Endothelial cell of umbilical vein (primary cell): ENCODE results near the gene ANKRD60. TPM values are rescaled to one million over a fixed set of nuclear protein-coding genes. Genes with fewer than 3 reads are reported as not detected.

Experiments
- BruUV-seq: library from RNA; stranded (reverse); fragments of 400-500 nt; replicated peaks from 2 replicates; lab custom pipeline; 2021; lab: Mats Ljungman, UMichigan
- CTCF ChIA-PET: fragments of 300-600, 350-600 bp; sonication (Branson Sonifier 250); formaldehyde crosslinking; loops from one replicate; lab custom pipeline; 2021; ENCODE audit warnings: antibody characterized with exemption, inconsistent platforms; lab: Charles Lee
- POLR2A ChIA-PET: fragments of 300-600, 350-600 bp; sonication (Branson Sonifier 250); formaldehyde crosslinking; loops from one replicate; lab custom pipeline; 2021; ENCODE audit warnings: antibody characterized with exemption, inconsistent platforms; lab: Charles Lee
- DNase-seq: peaks from one replicate; pipeline ENCODE4 v3.0.0-alpha.2; 2011; ENCODE audit warnings: low read depth, low spot score
- FAIRE-seq: peaks from 2 replicates; lab custom pipeline; 2011; peaks lifted over from hg19 to GRCh38; lab: Jason Lieb, UNC
- H2AFZ ChIP-seq: 2 replicates; pipeline ENCODE4 v1.6.0; 2012; ENCODE audit warnings: low read depth, low read length, control low read depth, inconsistent platforms
- H3K27ac ChIP-seq: 2 replicates; pipeline ENCODE4 v1.5.1; 2011; ENCODE audit warnings: low read depth, mild to moderate bottlenecking, control low read depth, low read length, moderate library complexity; ENCODE audit not compliant: insufficient read depth
- H3K27me3 ChIP-seq, 2 experiments: 2 replicates each; pipeline versions ENCODE4 v1.6.0 to v1.6.1; 2011; ENCODE audit warnings: low read length in 2 of 2, mixed read lengths in 1 of 2; ENCODE audit not compliant: control insufficient read depth in 2 of 2, insufficient read depth in 2 of 2
- H3K36me3 ChIP-seq, 2 experiments: 2 replicates in 1 of 2; 3 replicates in 1 of 2; pipeline ENCODE4 v1.5.1; 2011; ENCODE audit warnings: low read length in 2 of 2, mild to moderate bottlenecking in 1 of 2, moderate library complexity in 1 of 2; ENCODE audit not compliant: control insufficient read depth in 2 of 2, insufficient read depth in 2 of 2; ENCODE audit errors: extremely low read depth in 1 of 2
- H3K4me1 ChIP-seq: 3 replicates; pipeline ENCODE4 v1.5.1; 2011; ENCODE audit warnings: mild to moderate bottlenecking, low read length; ENCODE audit not compliant: control insufficient read depth, insufficient read depth; ENCODE audit errors: extremely low read depth
- H3K4me2 ChIP-seq: 2 replicates; pipeline ENCODE4 v1.6.1; 2011; ENCODE audit warnings: low read length, control low read depth, mixed read lengths; ENCODE audit not compliant: insufficient read depth
- H3K4me3 ChIP-seq, 3 experiments: fragments of 200-600 bp in 1 of 3; sonication (generic), shearing (Covaris generic) in 1 of 3; replicated peaks in 1 of 3; 2 replicates each; pipeline ENCODE4 v1.5.1; 2011 to 2016; ENCODE audit warnings: control low read depth in 3 of 3, low read length in 3 of 3, mild to moderate bottlenecking in 2 of 3, inconsistent platforms in 1 of 3, low read depth in 1 of 3, moderate library complexity in 1 of 3; ENCODE audit not compliant: insufficient read depth in 1 of 3
- H3K79me2 ChIP-seq: 2 replicates; pipeline ENCODE4 v1.6.0; 2012; ENCODE audit warnings: low read length, inconsistent platforms; ENCODE audit not compliant: control insufficient read depth, insufficient read depth
- H3K9ac ChIP-seq: replicated peaks from 2 replicates; pipeline ENCODE3; 2011; ENCODE audit warnings: low read length, control low read depth; ENCODE audit not compliant: insufficient read depth; ENCODE audit errors: extremely low read depth
- H3K9me1 ChIP-seq: replicated peaks from 3 replicates; pipeline ENCODE4 v1.6.0; 2011; ENCODE audit warnings: mild to moderate bottlenecking, low read length; ENCODE audit not compliant: control insufficient read depth, insufficient read depth; ENCODE audit errors: extremely low read depth
- H3K9me3 ChIP-seq: replicated peaks from 2 replicates; pipeline ENCODE4 v1.5.1; 2012; ENCODE audit warnings: low read length, inconsistent platforms; ENCODE audit not compliant: control insufficient read depth, insufficient read depth
- H4K20me1 ChIP-seq: replicated peaks from 2 replicates; pipeline ENCODE3; 2011; ENCODE audit warnings: mild to moderate bottlenecking, low read length; ENCODE audit not compliant: control insufficient read depth, insufficient read depth; ENCODE audit errors: extremely low read depth
- EZH2 ChIP-seq: IDR thresholded peaks from 2 replicates; pipeline ENCODE4 v1.6.1; 2012; ENCODE audit warnings: borderline replicate concordance, low read depth, mild to moderate bottlenecking, moderate library complexity, low read length, inconsistent platforms; ENCODE audit not compliant: severe bottlenecking
- FOS ChIP-seq: IDR thresholded peaks from 2 replicates; pipeline ENCODE4 v1.6.1; 2011; ENCODE audit warnings: mild to moderate bottlenecking, low read length, moderate library complexity, borderline replicate concordance; ENCODE audit not compliant: insufficient read depth
- GATA2 ChIP-seq: IDR thresholded peaks from 2 replicates; pipeline ENCODE4 v1.7.0; 2011; ENCODE audit warnings: low read depth, mild to moderate bottlenecking, moderate library complexity, mixed read lengths, low read length; ENCODE audit not compliant: insufficient read length, insufficient read depth
- JUN ChIP-seq: IDR thresholded peaks from 2 replicates; pipeline ENCODE4 v1.6.1; 2011; ENCODE audit warnings: borderline replicate concordance, low read depth; ENCODE audit not compliant: insufficient read length, insufficient read depth
- MYC ChIP-seq: IDR thresholded peaks from one replicate; pipeline ENCODE4 v1.6.1; 2011; ENCODE audit warnings: mild to moderate bottlenecking, low read depth, low read length
- POLR2A ChIP-seq: IDR thresholded peaks from 2 replicates; pipeline ENCODE4 v1.6.1; 2012; ENCODE audit warnings: low read depth, mild to moderate bottlenecking, control low read depth, low read length
- POLR2AphosphoS5 ChIP-seq: IDR thresholded peaks from 2 replicates; pipeline ENCODE4 v1.6.1; 2012; ENCODE audit warnings: low read depth, mild to moderate bottlenecking, control low read depth, low read length, moderate library complexity; ENCODE audit not compliant: insufficient read depth
- dilution Hi-C: fragments of 300-500 bp; cut with MboI; formaldehyde crosslinking; loops from one replicate; pipeline ENCODE4 v1.15.0; 2019; ENCODE audit warnings: low sequenced_read_pairs; ENCODE audit not compliant: extremely low pct_ligation_motif_present
- intact Hi-C: fragments of 100-400 bp; cut with micrococcal nuclease; formaldehyde crosslinking; loops from one replicate; pipeline ENCODE4 v1.10.0; 2022
- polyA plus RNA-seq, 4 experiments: library from polyadenylated mRNA; depleted of rRNA in 3 of 4; stranded (reverse) in 3 of 4; unstranded in 1 of 4; fragments of >200 nt; gene quantifications; 2 replicates each; pipeline versions ENCODE4 v1.2.1 to v1.2.3, GENCODE V29; 2011 to 2012; ENCODE audit warnings: missing spikeins in 1 of 4
- total RNA-seq: library from RNA; stranded (reverse); gene quantifications from 2 replicates; pipeline ENCODE4 v1.2.3, GENCODE V29; 2021
- TF ChIP-seq, protein P1 (sequence below): IDR thresholded peaks from 2 replicates; pipeline ENCODE4 v1.6.1; 2011; ENCODE audit not compliant: insufficient read depth, insufficient read length
- TF ChIP-seq, protein P2 (sequence below), 2 donors: IDR thresholded peaks; 1 replicate in 1 of 2; 2 replicates in 1 of 2; pipeline ENCODE4 v1.5.1; 2011; ENCODE audit warnings: low read length in 2 of 2, mild to moderate bottlenecking in 2 of 2, moderate library complexity in 2 of 2, control low read depth in 1 of 2, inconsistent platforms in 1 of 2, low read depth in 1 of 2; ENCODE audit not compliant: insufficient read depth in 1 of 2; ENCODE audit errors: extremely low read depth in 1 of 2

The ANKRD60 gene
- total and polyA plus RNA-seq, 2 donors (not counting 3 experiments of a cell fraction or from before 2014, with no cell fraction given): not detected

DNA sequence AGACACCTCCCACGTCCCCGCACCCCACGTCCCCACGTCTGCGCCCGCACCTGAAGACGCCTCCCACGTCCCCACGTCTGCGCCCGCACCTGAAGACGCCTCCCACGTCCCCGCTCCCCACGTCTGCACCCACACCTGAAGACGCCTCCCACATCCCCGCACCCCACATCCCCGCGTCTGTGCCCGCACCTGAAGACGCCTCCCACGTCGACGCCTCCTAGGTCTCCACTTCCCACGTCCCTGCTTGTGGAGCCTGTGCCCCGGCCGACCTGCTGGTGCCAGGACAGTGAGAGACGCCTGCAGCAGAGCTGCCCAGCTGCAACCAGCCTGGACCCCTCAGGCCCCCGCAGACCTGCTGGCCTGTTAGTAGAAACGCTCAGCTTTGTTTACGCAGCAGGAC, 22.6 kb downstream of the ANKRD60 start:
- Histone ChIP-seq H2AFZ (no peak overlapping the region), H3K4me2 (no peak overlapping the region), H3K9me1 (no peaks in the 10 kb centered on the region), H3K4me1 (no peaks in the 10 kb centered on the region), H3K36me3 (no peaks in the 10 kb centered on the region), H4K20me1 (no peaks in the 10 kb centered on the region), H3K4me3 (no peak overlapping the region), H3K27ac (no peak overlapping the region), H3K79me2 (no peaks in the 10 kb centered on the region), H3K9ac (no peak overlapping the region), H3K9me3 (no peaks in the 10 kb centered on the region), H3K27me3 (no peaks in the 10 kb centered on the region)
- no peak for DNase-seq
- ChIA-PET POLR2A (no interaction called here), CTCF (interaction anchor here (6.8 kb wide), 1 partner anchor 608 kb away, joined by 54 read pairs; no protein-coding TSS in a partner anchor)
- no peak for TF ChIP-seq EZH2
- no peak for TF ChIP-seq POLR2A
- TF ChIP-seq GATA2: no peak
- TF ChIP-seq POLR2AphosphoS5: no peak
- no peak for TF ChIP-seq MYC
- TF ChIP-seq, protein P1, sequence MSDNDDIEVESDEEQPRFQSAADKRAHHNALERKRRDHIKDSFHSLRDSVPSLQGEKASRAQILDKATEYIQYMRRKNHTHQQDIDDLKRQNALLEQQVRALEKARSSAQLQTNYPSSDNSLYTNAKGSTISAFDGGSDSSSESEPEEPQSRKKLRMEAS: no peak
- intact Hi-C loops (no loop called here), dilution Hi-C loops (no loop called here)
- BruUV-seq: no TSS peak
- no peak for FAIRE-seq

DNA sequence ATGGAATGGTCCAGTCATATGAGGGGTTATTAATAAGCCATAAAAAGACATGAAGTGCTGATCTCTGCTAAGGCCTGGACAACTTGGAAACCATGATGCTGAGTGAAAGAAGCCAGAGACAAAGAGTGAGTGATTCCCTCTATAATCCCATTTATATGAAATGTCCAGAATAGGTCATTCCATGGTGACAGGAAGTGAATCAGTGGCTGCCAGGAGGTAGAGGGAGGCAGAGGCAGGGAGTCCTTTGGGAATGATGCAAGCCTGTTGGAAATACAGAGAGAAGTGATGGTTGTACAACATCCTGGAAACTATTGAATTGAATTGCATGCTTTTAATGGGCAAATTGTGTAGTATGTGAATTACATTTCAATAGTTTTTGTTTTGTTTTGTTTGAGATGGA, 26.4 kb downstream of the ANKRD60 start:
- BruUV-seq: no TSS peak
- H2AFZ ChIP-seq: no peak overlapping the region
- H3K9ac ChIP-seq: no peak overlapping the region
- dilution Hi-C loops: no loop called here
- ChIA-PET POLR2A (no interaction called here), CTCF (no interaction called here)
- TF ChIP-seq GATA2: no peak
- no peak for TF ChIP-seq JUN
- TF ChIP-seq, protein P2, sequence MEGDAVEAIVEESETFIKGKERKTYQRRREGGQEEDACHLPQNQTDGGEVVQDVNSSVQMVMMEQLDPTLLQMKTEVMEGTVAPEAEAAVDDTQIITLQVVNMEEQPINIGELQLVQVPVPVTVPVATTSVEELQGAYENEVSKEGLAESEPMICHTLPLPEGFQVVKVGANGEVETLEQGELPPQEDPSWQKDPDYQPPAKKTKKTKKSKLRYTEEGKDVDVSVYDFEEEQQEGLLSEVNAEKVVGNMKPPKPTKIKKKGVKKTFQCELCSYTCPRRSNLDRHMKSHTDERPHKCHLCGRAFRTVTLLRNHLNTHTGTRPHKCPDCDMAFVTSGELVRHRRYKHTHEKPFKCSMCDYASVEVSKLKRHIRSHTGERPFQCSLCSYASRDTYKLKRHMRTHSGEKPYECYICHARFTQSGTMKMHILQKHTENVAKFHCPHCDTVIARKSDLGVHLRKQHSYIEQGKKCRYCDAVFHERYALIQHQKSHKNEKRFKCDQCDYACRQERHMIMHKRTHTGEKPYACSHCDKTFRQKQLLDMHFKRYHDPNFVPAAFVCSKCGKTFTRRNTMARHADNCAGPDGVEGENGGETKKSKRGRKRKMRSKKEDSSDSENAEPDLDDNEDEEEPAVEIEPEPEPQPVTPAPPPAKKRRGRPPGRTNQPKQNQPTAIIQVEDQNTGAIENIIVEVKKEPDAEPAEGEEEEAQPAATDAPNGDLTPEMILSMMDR (IDR thresholded peaks at IDR 0.05; ENCODE audit: extremely low read depth in 1 of 2, insufficient read depth in 1 of 2, low read depth in 1 of 2, low read length in 2 of 2): no peak
- no peak for TF ChIP-seq MYC
- no peak for TF ChIP-seq POLR2A
- no peak for TF ChIP-seq POLR2AphosphoS5
- TF ChIP-seq FOS: no peak
- TF ChIP-seq EZH2: no peak
- TF ChIP-seq, protein P1: no peak
- no peaks in the 10 kb centered on the region for H3K9me1 ChIP-seq
- no peaks in the 10 kb centered on the region for H3K79me2 ChIP-seq
- no peaks in the 10 kb centered on the region for H3K36me3 ChIP-seq
- H3K4me2 ChIP-seq: no peak overlapping the region
- no peaks in the 10 kb centered on the region for H4K20me1 ChIP-seq
- no peak for FAIRE-seq
- H3K27me3 ChIP-seq: no peaks in the 10 kb centered on the region
- no peak overlapping the region for H3K27ac ChIP-seq
- H3K4me3 ChIP-seq: no peak overlapping the region
- DNase-seq: no peak
- intact Hi-C loops: no loop called here
- H3K9me3 ChIP-seq: no peaks in the 10 kb centered on the region
- no peaks in the 10 kb centered on the region for H3K4me1 ChIP-seq
